BE2C (cell line): Measurements from ENCODE around the gene ARHGEF12.

Experiments
- DNase-seq: peaks from one replicate; pipeline ENCODE4 v3.0.0-alpha.2; 2020
- H3K27me3 ChIP-seq: fragments of 250-450 bp; sonication (Bioruptor Pico); 2 replicates; pipeline ENCODE4 v1.5.1; 2020; ENCODE audit warnings: mild to moderate bottlenecking
- H3K36me3 ChIP-seq: fragments of 250-450 bp; sonication (Bioruptor Pico); 2 replicates; pipeline ENCODE4 v1.5.1; 2020; ENCODE audit warnings: mild to moderate bottlenecking
- H3K4me1 ChIP-seq: fragments of 250-450 bp; sonication (Bioruptor Pico); 2 replicates; pipeline ENCODE4 v1.5.1; 2020
- H3K4me3 ChIP-seq: 2 replicates; pipeline ENCODE4 v1.5.1; 2011; ENCODE audit warnings: low read depth, low read length
- H3K9me3 ChIP-seq: fragments of 250-450 bp; sonication (Bioruptor Pico); 2 replicates; pipeline ENCODE4 v1.5.1; 2020
- CTCF ChIP-seq: IDR thresholded peaks from 2 replicates; pipeline ENCODE4 v1.5.1; 2012; ENCODE audit warnings: mild to moderate bottlenecking, low read depth, low read length

ARHGEF12 gene

GRCh38 chr11:120432056-120433018 is 96.1 kb downstream of the ARHGEF12 start:
- TF ChIP-seq CTCF = no peak
- DNase-seq = no peak
- H3K4me3 ChIP-seq = no peak overlapping the region
- H3K4me1 ChIP-seq = no peaks in the 10 kb centered on the region
- no peaks in the 10 kb centered on the region for H3K27me3 ChIP-seq
- no peaks in the 10 kb centered on the region for H3K9me3 ChIP-seq
- H3K36me3 ChIP-seq = peaks cover 17% of the 10 kb centered on the region

GRCh38 chr11:120441592-120441991 is 105.4 kb downstream of the ARHGEF12 start:
- Histone ChIP-seq H3K9me3 (no peaks in the 10 kb centered on the region), H3K4me1 (no peaks in the 10 kb centered on the region), H3K36me3 (peaks cover 43% of the 10 kb centered on the region), H3K4me3 (no peak overlapping the region), H3K27me3 (no peaks in the 10 kb centered on the region)
- DNase-seq = no peak
- no peak for TF ChIP-seq CTCF

GRCh38 chr11:120442031-120442430 is 105.8 kb downstream of the ARHGEF12 start:
- no peak for DNase-seq
- Histone ChIP-seq H3K4me1 (no peaks in the 10 kb centered on the region), H3K27me3 (no peaks in the 10 kb centered on the region), H3K36me3 (peaks cover 46% of the 10 kb centered on the region), H3K9me3 (no peaks in the 10 kb centered on the region), H3K4me3 (no peak overlapping the region)
- no peak for TF ChIP-seq CTCF

- H3K4me1 ChIP-seq = no peaks in the 10 kb centered on the region
- no peak for DNase-seq
- peaks cover 81% of the 10 kb centered on the region for H3K36me3 ChIP-seq
- no peak overlapping the region for H3K4me3 ChIP-seq
- no peak for TF ChIP-seq CTCF
- no peaks in the 10 kb centered on the region for H3K27me3 ChIP-seq
- no peaks in the 10 kb centered on the region for H3K9me3 ChIP-seq
These were observed 110.6 kb downstream of the ARHGEF12 start for GRCh38 chr11:120446802-120447201.

- H3K36me3 ChIP-seq = peaks cover 88% of the 10 kb centered on the region
- no peak overlapping the region for H3K4me3 ChIP-seq
- H3K4me1 ChIP-seq = no peaks in the 10 kb centered on the region
- H3K27me3 ChIP-seq = no peaks in the 10 kb centered on the region
- TF ChIP-seq CTCF = no peak
- no peak for DNase-seq
- H3K9me3 ChIP-seq = no peaks in the 10 kb centered on the region
These were observed 112.0 kb downstream of the ARHGEF12 start for GRCh38 chr11:120448240-120448639.

- no peak for DNase-seq
- H3K4me3 ChIP-seq = no peak overlapping the region
- no peaks in the 10 kb centered on the region for H3K27me3 ChIP-seq
- no peaks in the 10 kb centered on the region for H3K9me3 ChIP-seq
- no peaks in the 10 kb centered on the region for H3K4me1 ChIP-seq
- H3K36me3 ChIP-seq = peaks cover 60% of the 10 kb centered on the region
- no peak for TF ChIP-seq CTCF
These were observed 119.3 kb downstream of the ARHGEF12 start for GRCh38 chr11:120455487-120455886.
